22Rv1 (cell line): Measurements from ENCODE around the gene SP9.

Experiments
- ZFX ChIP-seq: fragments of 450-650 bp; IDR thresholded peaks from 2 replicates; pipeline ENCODE4 v1.6.1; 2017; ENCODE audit warnings: antibody characterized with exemption, borderline replicate concordance
- TF ChIP-seq, protein P1 (sequence below): fragments of 450-650 bp; IDR thresholded peaks from 2 replicates; pipeline ENCODE4 v1.5.1; 2017; ENCODE audit warnings: mild to moderate bottlenecking

DNA sequence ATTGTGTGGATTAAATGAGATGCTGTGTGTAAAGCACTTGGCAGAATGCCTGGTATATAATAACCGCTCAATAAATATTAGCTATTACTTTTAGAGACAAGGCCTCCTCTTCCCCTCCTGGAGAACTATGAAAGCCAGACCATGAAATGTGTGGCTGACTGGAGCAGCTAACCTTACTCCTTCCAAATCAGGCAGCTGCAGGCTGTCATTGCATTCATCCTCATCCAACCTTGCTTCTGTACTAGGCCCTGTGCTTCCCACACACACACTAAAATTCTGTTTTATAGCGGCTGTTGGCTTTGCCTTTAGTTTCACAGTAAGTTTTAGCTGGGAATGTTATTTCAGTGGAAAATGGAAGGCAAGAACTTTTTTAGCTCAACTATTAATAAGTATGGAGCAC lies 10.2 kb upstream of the SP9 start:
- TF ChIP-seq, protein P1, sequence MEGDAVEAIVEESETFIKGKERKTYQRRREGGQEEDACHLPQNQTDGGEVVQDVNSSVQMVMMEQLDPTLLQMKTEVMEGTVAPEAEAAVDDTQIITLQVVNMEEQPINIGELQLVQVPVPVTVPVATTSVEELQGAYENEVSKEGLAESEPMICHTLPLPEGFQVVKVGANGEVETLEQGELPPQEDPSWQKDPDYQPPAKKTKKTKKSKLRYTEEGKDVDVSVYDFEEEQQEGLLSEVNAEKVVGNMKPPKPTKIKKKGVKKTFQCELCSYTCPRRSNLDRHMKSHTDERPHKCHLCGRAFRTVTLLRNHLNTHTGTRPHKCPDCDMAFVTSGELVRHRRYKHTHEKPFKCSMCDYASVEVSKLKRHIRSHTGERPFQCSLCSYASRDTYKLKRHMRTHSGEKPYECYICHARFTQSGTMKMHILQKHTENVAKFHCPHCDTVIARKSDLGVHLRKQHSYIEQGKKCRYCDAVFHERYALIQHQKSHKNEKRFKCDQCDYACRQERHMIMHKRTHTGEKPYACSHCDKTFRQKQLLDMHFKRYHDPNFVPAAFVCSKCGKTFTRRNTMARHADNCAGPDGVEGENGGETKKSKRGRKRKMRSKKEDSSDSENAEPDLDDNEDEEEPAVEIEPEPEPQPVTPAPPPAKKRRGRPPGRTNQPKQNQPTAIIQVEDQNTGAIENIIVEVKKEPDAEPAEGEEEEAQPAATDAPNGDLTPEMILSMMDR: no peak
- TF ChIP-seq ZFX: no peak
